Activated CD8-positive, alpha-beta T cell treated with anti-CD3 and anti-CD28 coated beads, Interleukin-2, amount 10 ng/mL, durations not matched to agents 7 days and 5 days (primary cell): ENCODE results near the gene PRDX6. TPM values are rescaled to one million over a fixed set of nuclear protein-coding genes. Genes with fewer than 3 reads are reported as not detected.
A peak's percentile ranks its signal among the peaks of the same experiment; 100 is the strongest.
"Not testable (repeated sequence)": the region's sequence is repeated elsewhere in the genome, so short reads cannot be mapped to it uniquely, and the experiment has no call there.

Experiments used
- ATAC-seq: fragments of 150-1000 bp; cut with Tn5 transposase; one replicate; pipeline ENCODE4 v1.10.0; 2021; ENCODE audit warnings: moderate library complexity
- CTCF ChIA-PET: fragments of 350-600 bp; sonication (Branson Sonifier 250); formaldehyde crosslinking; loops from one replicate; lab custom pipeline; 2021; ENCODE audit warnings: antibody characterized with exemption; lab: Charles Lee
- POLR2A ChIA-PET: fragments of 350-600 bp; sonication (Branson Sonifier 250); formaldehyde crosslinking; loops from one replicate; lab custom pipeline; 2021; ENCODE audit warnings: antibody characterized with exemption; lab: Charles Lee
- DNase-seq: peaks from one replicate; pipeline ENCODE4 v3.0.0-alpha.2; 2020
- H3K27ac Mint-ChIP-seq: one replicate; pipeline ENCODE4 v1.8.0; 2021; ENCODE audit warnings: mild to moderate bottlenecking, mixed read lengths
- H3K27me3 Mint-ChIP-seq: one replicate; pipeline ENCODE4 v1.8.0; 2021; ENCODE audit warnings: low read depth, mixed read lengths
- H3K36me3 Mint-ChIP-seq: one replicate; pipeline ENCODE4 v1.8.0; 2021; ENCODE audit warnings: low read depth, mixed read lengths
- H3K4me1 Mint-ChIP-seq: one replicate; pipeline ENCODE4 v1.8.0; 2021; ENCODE audit warnings: low read depth, mixed read lengths
- H3K4me3 Mint-ChIP-seq: one replicate; pipeline ENCODE4 v1.8.0; 2021; ENCODE audit warnings: mild to moderate bottlenecking, mixed read lengths
- H3K9me3 Mint-ChIP-seq: one replicate; pipeline ENCODE4 v1.8.0; 2022; ENCODE audit warnings: mixed read lengths; ENCODE audit not compliant: insufficient read depth
- total RNA-seq, 2 experiments: library from RNA; stranded (reverse); gene quantifications; one replicate each; pipeline ENCODE4 v1.2.3, GENCODE V29; 2021

PRDX6 gene
- total RNA-seq, 2 experiments from 2014 or later = 144 to 155 TPM

GRCh38 chr1:173444757-173445156 lies 32.4 kb upstream of the PRDX6 start:
- Mint-ChIP-seq H3K4me1 (peaks cover 25% of the 10 kb centered on the region), H3K27ac (peak overlapping the region; percentile 63), H3K9me3 (peaks cover 18% of the 10 kb centered on the region), H3K27me3 (no peaks in the 10 kb centered on the region), H3K36me3 (peaks cover 56% of the 10 kb centered on the region), H3K4me3 (peak overlapping the region; percentile 47)
- ATAC-seq = peak; percentile 93
- ChIA-PET CTCF (interaction anchor here (0.7 to 1.9 kb wide), 3 partner anchors 14 to 185 kb away, joined by 3 to 17 read pairs (median 3); no protein-coding TSS in a partner anchor), POLR2A (interaction anchor here (0.9 to 1.9 kb wide), 2 partner anchors 33 to 271 kb away, joined by 3 to 5 read pairs; no protein-coding TSS in a partner anchor)
- DNase-seq = peak; percentile 44

GRCh38 chr1:173445164-173445563 lies 32.0 kb upstream of the PRDX6 start:
- Mint-ChIP-seq H3K27ac (peak overlapping the region; percentile 63), H3K36me3 (peaks cover 58% of the 10 kb centered on the region), H3K27me3 (no peaks in the 10 kb centered on the region), H3K9me3 (peaks cover 18% of the 10 kb centered on the region), H3K4me1 (peaks cover 25% of the 10 kb centered on the region), H3K4me3 (peak overlapping the region; percentile 47)
- ATAC-seq (peak; percentile 38), DNase-seq (no peak)
- CTCF ChIA-PET = interaction anchor here (0.6 to 1.9 kb wide), 3 partner anchors 15 to 383 kb away, joined by 3 to 17 read pairs (median 3); no protein-coding TSS in a partner anchor
- POLR2A ChIA-PET = interaction anchor here (0.9 to 1.9 kb wide), 2 partner anchors 33 to 270 kb away, joined by 3 to 5 read pairs; no protein-coding TSS in a partner anchor

GRCh38 chr1:173445656-173446055 lies 31.5 kb upstream of the PRDX6 start:
- DNase-seq = no peak
- Mint-ChIP-seq H3K27ac (no peak overlapping the region), H3K27me3 (no peaks in the 10 kb centered on the region), H3K4me1 (peaks cover 25% of the 10 kb centered on the region), H3K4me3 (no peak overlapping the region), H3K9me3 (peaks cover 18% of the 10 kb centered on the region), H3K36me3 (peaks cover 58% of the 10 kb centered on the region)
- ATAC-seq = no peak
- CTCF ChIA-PET = interaction anchor here (0.6 to 1.9 kb wide), 2 partner anchors 15 to 383 kb away, joined by 3 to 17 read pairs; no protein-coding TSS in a partner anchor
- POLR2A ChIA-PET = interaction anchor here (1.9 kb wide), 1 partner anchor 32 kb away, joined by 5 read pairs; no protein-coding TSS in a partner anchor

GRCh38 chr1:173447224-173447623 lies 29.9 kb upstream of the PRDX6 start:
- Mint-ChIP-seq H3K4me1 (peaks cover 25% of the 10 kb centered on the region), H3K36me3 (peaks cover 53% of the 10 kb centered on the region), H3K27ac (no peak overlapping the region), H3K9me3 (peaks cover 18% of the 10 kb centered on the region), H3K27me3 (no peaks in the 10 kb centered on the region), H3K4me3 (no peak overlapping the region)
- ATAC-seq (no peak), DNase-seq (no peak)
- ChIA-PET CTCF (no interaction called here), POLR2A (no interaction called here)

- ChIA-PET POLR2A (no interaction called here), CTCF (no interaction called here)
- no peak overlapping the region for H3K27ac Mint-ChIP-seq
- no peaks in the 10 kb centered on the region for H3K27me3 Mint-ChIP-seq
- peaks cover 21% of the 10 kb centered on the region for H3K4me1 Mint-ChIP-seq
- ATAC-seq (no peak), DNase-seq (no peak)
- peaks cover 54% of the 10 kb centered on the region for H3K36me3 Mint-ChIP-seq
- no peak overlapping the region for H3K4me3 Mint-ChIP-seq
- peaks cover 18% of the 10 kb centered on the region for H3K9me3 Mint-ChIP-seq
These were observed 28.2 kb upstream of the PRDX6 start for GRCh38 chr1:173448945-173449344.

- ChIA-PET POLR2A (interaction anchor here (1.5 kb wide), 1 partner anchor 25 kb away, joined by 3 read pairs; the partner anchor contains the start of gene PRDX6), CTCF (interaction anchor here (1.2 to 1.8 kb wide), 2 partner anchors 21 to 23 kb away, joined by 4 to 6 read pairs; no protein-coding TSS in a partner anchor)
- no peak for ATAC-seq
- Mint-ChIP-seq H3K4me1 (peaks cover 25% of the 10 kb centered on the region), H3K9me3 (peaks cover 5% of the 10 kb centered on the region), H3K27me3 (no peaks in the 10 kb centered on the region), H3K36me3 (peaks cover 57% of the 10 kb centered on the region), H3K27ac (no peak overlapping the region), H3K4me3 (no peak overlapping the region)
- DNase-seq = no peak
These were observed 25.2 kb upstream of the PRDX6 start for GRCh38 chr1:173451981-173452380.

- Mint-ChIP-seq H3K4me3 (no peak overlapping the region), H3K9me3 (no peaks in the 10 kb centered on the region), H3K36me3 (peaks cover 57% of the 10 kb centered on the region), H3K27me3 (no peaks in the 10 kb centered on the region), H3K4me1 (peaks cover 25% of the 10 kb centered on the region), H3K27ac (no peak overlapping the region)
- ATAC-seq = no peak
- DNase-seq = no peak
- CTCF ChIA-PET = interaction anchor here (1.9 kb wide), 1 partner anchor 24 kb away, joined by 9 read pairs; no protein-coding TSS in a partner anchor
- POLR2A ChIA-PET = no interaction called here
These were observed 23.2 kb upstream of the PRDX6 start for GRCh38 chr1:173453982-173454381.

GRCh38 chr1:173454966-173455524 lies 22.1 kb upstream of the PRDX6 start:
- H3K9me3 Mint-ChIP-seq = no peaks in the 10 kb centered on the region
- DNase-seq (no peak), ATAC-seq (peak; percentile 85)
- peaks cover 33% of the 10 kb centered on the region for H3K4me1 Mint-ChIP-seq
- peaks cover 57% of the 10 kb centered on the region for H3K36me3 Mint-ChIP-seq
- peak overlapping the region; percentile 40 for H3K4me3 Mint-ChIP-seq
- POLR2A ChIA-PET = interaction anchor here (1.3 kb wide), 1 partner anchor 21 kb away, joined by 8 read pairs; the partner anchor contains the start of gene PRDX6
- CTCF ChIA-PET = interaction anchor here (0.8 to 1.9 kb wide), 4 partner anchors 15 to 710 kb away, joined by 3 to 9 read pairs (median 3); partner anchors contain the start of gene KLHL20
- H3K27me3 Mint-ChIP-seq = no peaks in the 10 kb centered on the region
- H3K27ac Mint-ChIP-seq = peak overlapping the region; percentile 73

- POLR2A ChIA-PET = no interaction called here
- no peak overlapping the region for H3K27ac Mint-ChIP-seq
- DNase-seq (no peak), ATAC-seq (no peak)
- no peak overlapping the region for H3K4me3 Mint-ChIP-seq
- H3K4me1 Mint-ChIP-seq = peaks cover 29% of the 10 kb centered on the region
- CTCF ChIA-PET = no interaction called here
- H3K36me3 Mint-ChIP-seq = peaks cover 88% of the 10 kb centered on the region
- no peaks in the 10 kb centered on the region for H3K27me3 Mint-ChIP-seq
- H3K9me3 Mint-ChIP-seq = peaks cover 19% of the 10 kb centered on the region
These were observed 17.2 kb upstream of the PRDX6 start for GRCh38 chr1:173459885-173460284.

GRCh38 chr1:173462666-173463065 lies 14.5 kb upstream of the PRDX6 start:
- DNase-seq, ATAC-seq, H3K27ac Mint-ChIP-seq, H3K4me3 Mint-ChIP-seq, H3K27me3 Mint-ChIP-seq: not testable (repeated sequence)
- Mint-ChIP-seq H3K36me3 (peaks cover 77% of the 10 kb centered on the region), H3K9me3 (peaks cover 34% of the 10 kb centered on the region), H3K4me1 (peaks cover 16% of the 10 kb centered on the region)
- POLR2A ChIA-PET = interaction anchor here (1.1 kb wide), 1 partner anchor 14 kb away, joined by 4 read pairs; the partner anchor contains the start of gene PRDX6
- CTCF ChIA-PET = interaction anchor here (0.9 kb wide), 1 partner anchor 33 kb away, joined by 4 read pairs; no protein-coding TSS in a partner anchor

- not testable (repeated sequence) for H3K27me3 Mint-ChIP-seq, H3K27ac Mint-ChIP-seq, DNase-seq, H3K4me3 Mint-ChIP-seq, ATAC-seq
- peaks cover 43% of the 10 kb centered on the region for H3K9me3 Mint-ChIP-seq
- H3K4me1 Mint-ChIP-seq = peaks cover 15% of the 10 kb centered on the region
- H3K36me3 Mint-ChIP-seq = peaks cover 76% of the 10 kb centered on the region
- ChIA-PET POLR2A (interaction anchor here (1.1 kb wide), 1 partner anchor 13 kb away, joined by 4 read pairs; the partner anchor contains the start of gene PRDX6), CTCF (interaction anchor here (0.7 to 1.0 kb wide), 3 partner anchors 33 to 722 kb away, joined by 3 read pairs; no protein-coding TSS in a partner anchor)
These were observed 12.9 kb upstream of the PRDX6 start for GRCh38 chr1:173464185-173464584.
